Spleen (tissue), 11 donors: ENCODE results near the gene ERVK3-1. TPM values are rescaled to one million over a fixed set of nuclear protein-coding genes. Genes with fewer than 3 reads are reported as not detected.

ENCODE experiments used
- DNase-seq: peaks from one replicate; pipeline ENCODE4 v3.0.0-alpha.2; 2020
- H3K27ac ChIP-seq, 8 donors: fragments of 200-600 bp; sonication (generic) in 7 of 8; 1 replicate in 4 of 8; 2 replicates in 4 of 8; pipeline versions ENCODE4 v1.5.0 to v1.8.0; 2016 to 2021; ENCODE audit warnings: inconsistent platforms in 4 of 8, mild to moderate bottlenecking in 4 of 8, moderate library complexity in 1 of 8
- H3K27me3 ChIP-seq, 7 donors: fragments of 200-600 bp; sonication (generic) in 6 of 7; replicated peaks in 1 of 7; 1 replicate in 4 of 7; 2 replicates in 3 of 7; pipeline versions ENCODE4 v1.5.0 to v1.8.0; 2016 to 2021; ENCODE audit warnings: inconsistent platforms in 3 of 7, mild to moderate bottlenecking in 1 of 7
- H3K36me3 ChIP-seq, 6 donors: fragments of 200-600 bp; sonication (generic) in 5 of 6; 1 replicate in 4 of 6; 2 replicates in 2 of 6; pipeline versions ENCODE4 v1.5.0 to v1.8.0; 2016 to 2021; ENCODE audit warnings: inconsistent platforms in 2 of 6
- H3K4me1 ChIP-seq, 6 donors: fragments of 200-600 bp; sonication (generic) in 5 of 6; 1 replicate in 3 of 6; 2 replicates in 3 of 6; pipeline versions ENCODE4 v1.5.0 to v1.8.0; 2016 to 2021; ENCODE audit warnings: inconsistent platforms in 3 of 6
- H3K4me3 ChIP-seq, 8 donors: fragments of 200-600 bp; sonication (generic) in 7 of 8; 1 replicate in 4 of 8; 2 replicates in 4 of 8; pipeline versions ENCODE4 v1.5.0 to v1.8.0; 2016 to 2021; ENCODE audit warnings: inconsistent platforms in 4 of 8, mild to moderate bottlenecking in 4 of 8, moderate library complexity in 2 of 8
- H3K9me3 ChIP-seq, 8 donors: fragments of 200-600 bp; sonication (generic) in 7 of 8; 1 replicate in 4 of 8; 2 replicates in 4 of 8; pipeline versions ENCODE4 v1.5.0 to v1.8.0; 2016 to 2021; ENCODE audit warnings: inconsistent platforms in 4 of 8
- CTCF ChIP-seq, 11 experiments: fragments of 200-600 bp in 7 of 11; fragments of 450-650 bp in 4 of 11; sonication (generic) in 4 of 11; IDR thresholded peaks in 8 of 11; conservative IDR thresholded peaks in 3 of 11; 1 replicate in 7 of 11; 2 replicates in 4 of 11; pipeline versions ENCODE4 v1.4.0 to v1.8.0; 2016 to 2021; ENCODE audit warnings: antibody characterized with exemption in 11 of 11, inconsistent platforms in 4 of 11, mild to moderate bottlenecking in 1 of 11
- POLR2A ChIP-seq, 3 donors: fragments of 450-650 bp; IDR thresholded peaks; one replicate each; pipeline ENCODE4 v1.5.1; 2017; ENCODE audit warnings: antibody characterized with exemption in 3 of 3, mild to moderate bottlenecking in 1 of 3
- POLR2AphosphoS5 ChIP-seq, 3 donors: sonication (generic); formaldehyde crosslinking; IDR thresholded peaks; one replicate each; pipeline ENCODE4 v1.5.1; 2017; ENCODE audit warnings: antibody characterized with exemption in 3 of 3
- WGBS, 5 donors: extraction: QIAGEN DNeasy Blood & Tissue Kit in 3 of 5; methylation state at CpG; one replicate each; pipeline versions ENCODE4 v1.1.5 to v1.1.7; 2013 to 2018; 5-methylcytosine and 5-hydroxymethylcytosine counted together
- intact Hi-C: fragments of 100-400 bp; cut with DNase I; formaldehyde crosslinking; loops from one replicate; pipeline ENCODE4 v1.15.0; 2023; ENCODE audit warnings: low total_unique reads
- polyA plus RNA-seq, 3 donors: library from polyadenylated mRNA; stranded (reverse); fragments of 200-250 nt; gene quantifications; one replicate each; pipeline ENCODE4 v1.2.1, GENCODE V29; 2013
- total RNA-seq, 7 donors: library from RNA; depleted of rRNA in 3 of 7; stranded (reverse); fragments of >200 nt in 3 of 7; fragmentation: NEBNext Ultra II Directional in 4 of 7; extraction: Animal tissue kit (Norgen Biotek cat#: 25700) in 4 of 7; gene quantifications; one replicate each; pipeline versions ENCODE4 v1.1.0 to v1.2.1, GENCODE V29; 2016 to 2021
- donor health status: healthy with polysubstance abuse.
- donor health status: DM: no; HTN: no; CAD: no; lungs with moderate emphysema.
- donor health status: DM: no; HTN: no; CAD: no.
- donor health status: Bipolar disorder and iron deficiency.
- donor health status: healthy.
- donor health status: DM: no; HTN: no; CAD: no.
- donor health status: DM: yes; HTN: yes; CAD: no.

Gene ERVK3-1
- total and polyA plus RNA-seq, 10 donors: 34.0 to 62.5 (median 42.7) TPM

GRCh38 chr19:58336216-58336615, 31.0 kb downstream of the ERVK3-1 start:
- DNase-seq: no peak
- Histone ChIP-seq H3K9me3 (peaks cover 0 to 8% (median 0%) of the 10 kb centered on the region in 8 donors), H3K4me3 (no peak overlapping the region), H3K27ac (no peak overlapping the region), H3K36me3 (peaks cover 0 to 61% (median 30%) of the 10 kb centered on the region in 6 donors), H3K4me1 (no peaks in the 10 kb centered on the region), H3K27me3 (no peaks in the 10 kb centered on the region)
- TF ChIP-seq POLR2AphosphoS5 (IDR thresholded peaks at IDR 0.05) (no peak), POLR2A (IDR thresholded peaks at IDR 0.05) (no peak), CTCF (IDR thresholded peaks at IDR 0.05 in 8 of 11, conservative IDR thresholded peaks at IDR 0.05 in 3 of 11) (no peak)
- intact Hi-C loops: no loop called here
- 96 to 100% (median 100%) methylated on average over 1 of the region's 1 CpG for WGBS, 5 donors

GRCh38 chr19:58336820-58337219, 31.6 kb downstream of the ERVK3-1 start:
- WGBS, 5 donors: 91 to 99% (median 98%) methylated on average over 4 of the region's 4 CpGs
- intact Hi-C loops: no loop called here
- H3K4me3 ChIP-seq: no peak overlapping the region
- no peak for TF ChIP-seq CTCF (IDR thresholded peaks at IDR 0.05 in 8 of 11, conservative IDR thresholded peaks at IDR 0.05 in 3 of 11)
- no peak for TF ChIP-seq POLR2A (IDR thresholded peaks at IDR 0.05)
- no peak for TF ChIP-seq POLR2AphosphoS5 (IDR thresholded peaks at IDR 0.05)
- no peaks in the 10 kb centered on the region for H3K27me3 ChIP-seq
- no peak overlapping the region for H3K27ac ChIP-seq
- H3K4me1 ChIP-seq: no peaks in the 10 kb centered on the region
- peaks cover 0 to 62% (median 30%) of the 10 kb centered on the region in 6 donors for H3K36me3 ChIP-seq
- no peak for DNase-seq
- H3K9me3 ChIP-seq: peaks cover 0 to 8% (median 0%) of the 10 kb centered on the region in 8 donors

- peaks cover 0 to 63% (median 30%) of the 10 kb centered on the region in 6 donors for H3K36me3 ChIP-seq
- H3K4me3 ChIP-seq: no peak overlapping the region
- intact Hi-C loops: no loop called here
- H3K4me1 ChIP-seq: no peaks in the 10 kb centered on the region
- TF ChIP-seq POLR2AphosphoS5 (IDR thresholded peaks at IDR 0.05): no peak
- no peak for TF ChIP-seq CTCF (IDR thresholded peaks at IDR 0.05 in 8 of 11, conservative IDR thresholded peaks at IDR 0.05 in 3 of 11)
- TF ChIP-seq POLR2A (IDR thresholded peaks at IDR 0.05): no peak
- DNase-seq: no peak
- no peak overlapping the region for H3K27ac ChIP-seq
- H3K27me3 ChIP-seq: no peaks in the 10 kb centered on the region
- peaks cover 0 to 8% (median 0%) of the 10 kb centered on the region in 8 donors for H3K9me3 ChIP-seq
- WGBS, 5 donors: 97 to 99% (median 98%) methylated on average over 10 to 11 of the region's 11 CpGs
These were observed 33.2 kb downstream of the ERVK3-1 start for GRCh38 chr19:58338336-58338735.

- WGBS, 5 donors: 84 to 88% (median 86%) methylated on average over 29 to 30 of the region's 30 CpGs
- Histone ChIP-seq H3K9me3 (peaks cover 0 to 8% (median 0%) of the 10 kb centered on the region in 8 donors), H3K4me1 (no peaks in the 10 kb centered on the region), H3K36me3 (peaks cover 0 to 63% (median 30%) of the 10 kb centered on the region in 6 donors), H3K4me3 (no peak overlapping the region), H3K27ac (no peak overlapping the region), H3K27me3 (no peaks in the 10 kb centered on the region)
- TF ChIP-seq POLR2AphosphoS5 (IDR thresholded peaks at IDR 0.05) (peak in 1 of 3 donors; percentile 44), CTCF (IDR thresholded peaks at IDR 0.05 in 8 of 11, conservative IDR thresholded peaks at IDR 0.05 in 3 of 11) (no peak)
- no peak for DNase-seq
- intact Hi-C loops: no loop called here
These were observed 33.8 kb downstream of the ERVK3-1 start for GRCh38 chr19:58338825-58339558.
